Endodermal cell (in vitro differentiated cells): ENCODE results near the gene CACNA1S. TPM values are rescaled to one million over a fixed set of nuclear protein-coding genes. Genes with fewer than 3 reads are reported as not detected.

ENCODE experiments used
- DNase-seq: peaks from one replicate; pipeline ENCODE4 v3.0.0-alpha.2; 2017
- H3K27ac ChIP-seq: 2 replicates; pipeline ENCODE4 v1.5.1; 2013; ENCODE audit warnings: mild to moderate bottlenecking, low read depth, low read length, moderate library complexity
- H3K27me3 ChIP-seq: 2 replicates; pipeline ENCODE4 v1.6.1; 2013; ENCODE audit warnings: mild to moderate bottlenecking, low read length, moderate library complexity; ENCODE audit not compliant: insufficient read depth, control insufficient read depth, poor library complexity, severe bottlenecking
- H3K36me3 ChIP-seq: 2 replicates; pipeline ENCODE4 v1.7.0; 2013; ENCODE audit warnings: mild to moderate bottlenecking, low read length, moderate library complexity; ENCODE audit not compliant: control insufficient read depth, insufficient read depth
- H3K4me1 ChIP-seq: one replicate; pipeline ENCODE4 v1.7.0; 2013; ENCODE audit warnings: low read length; ENCODE audit not compliant: control insufficient read depth, insufficient read depth
- H3K4me3 ChIP-seq: 2 replicates; pipeline ENCODE4 v1.5.1; 2013; ENCODE audit warnings: mild to moderate bottlenecking, low read length, moderate library complexity
- H3K9ac ChIP-seq: 2 replicates; pipeline ENCODE4 v1.6.1; 2013; ENCODE audit warnings: mild to moderate bottlenecking, low read length, moderate library complexity; ENCODE audit not compliant: poor library complexity, severe bottlenecking; ENCODE audit errors: extremely low read depth
- H3K9me3 ChIP-seq: 2 replicates; pipeline ENCODE4 v1.6.1; 2013; ENCODE audit warnings: mild to moderate bottlenecking, low read length, moderate library complexity; ENCODE audit not compliant: control insufficient read depth
- H3K27ac Mint-ChIP-seq: 2 replicates; pipeline ENCODE4 v1.8.0; 2020; ENCODE audit warnings: mixed read lengths
- H3K27me3 Mint-ChIP-seq: 2 replicates; pipeline ENCODE4 v1.8.0; 2021; ENCODE audit warnings: mild to moderate bottlenecking, mixed read lengths; ENCODE audit not compliant: insufficient read depth
- H3K36me3 Mint-ChIP-seq: 2 replicates; pipeline ENCODE4 v1.8.0; 2020; ENCODE audit warnings: low read depth, mixed read lengths
- H3K4me1 Mint-ChIP-seq: 2 replicates; pipeline ENCODE4 v1.8.0; 2020; ENCODE audit warnings: mixed read lengths
- H3K4me3 Mint-ChIP-seq: 2 replicates; pipeline ENCODE4 v1.8.0; 2020; ENCODE audit warnings: mild to moderate bottlenecking, moderate library complexity, mixed read lengths
- H3K9me3 Mint-ChIP-seq: 2 replicates; pipeline ENCODE4 v1.8.0; 2020; ENCODE audit warnings: mild to moderate bottlenecking, mixed read lengths
- CTCF ChIP-seq: fragments of 200-600 bp; sonication (generic); conservative IDR thresholded peaks from 2 replicates; pipeline ENCODE4 v1.5.0; 2021; ENCODE audit warnings: antibody characterized with exemption, mild to moderate bottlenecking
- WGBS, 2 experiments: methylation state at CpG; one replicate each; pipeline versions ENCODE4 v1.1.5 to v1.1.7; 2013; ENCODE audit warnings: missing lambda C conversion rate in 2 of 2, mixed read lengths in 1 of 2; ENCODE audit not compliant: insufficient coverage in 1 of 2, insufficient read length in 1 of 2; 5-methylcytosine and 5-hydroxymethylcytosine counted together
- total RNA-seq, 2 donors: library from RNA; stranded (reverse); fragmentation: NEBNext Ultra II Directional in 1 of 2; extraction: Animal tissue kit (Norgen Biotek cat#: 25700) in 1 of 2; gene quantifications; 2 replicates in 1 of 2; 3 replicates in 1 of 2; pipeline ENCODE4 v1.2.1, GENCODE V29; 2021

CACNA1S gene
- total RNA-seq, 2 donors from 2014 or later: 0.11 to 0.13 TPM

GRCh38 chr1:201144701-201145100, 32.5 kb upstream of the CACNA1S start:
- Histone ChIP-seq H3K9me3 (no peaks in the 10 kb centered on the region), H3K36me3 (peaks cover 98% of the 10 kb centered on the region), H3K27me3 (no peaks in the 10 kb centered on the region), H3K4me1 (no peaks in the 10 kb centered on the region), H3K27ac (no peak overlapping the region), H3K9ac (no peak overlapping the region), H3K4me3 (no peak overlapping the region)
- peaks cover 9% of the 10 kb centered on the region for H3K4me1 Mint-ChIP-seq
- H3K36me3 Mint-ChIP-seq: peaks cover 92% of the 10 kb centered on the region
- WGBS, 2 experiments: 75% methylated on average over 4 to 5 of the region's 5 CpGs
- no peak overlapping the region for H3K4me3 Mint-ChIP-seq
- H3K9me3 Mint-ChIP-seq: no peaks in the 10 kb centered on the region
- no peaks in the 10 kb centered on the region for H3K27me3 Mint-ChIP-seq
- H3K27ac Mint-ChIP-seq: peak overlapping the region; percentile 67
- DNase-seq: no peak
- no peak for TF ChIP-seq CTCF

GRCh38 chr1:201143726-201144635, 31.8 kb upstream of the CACNA1S start:
- no peak overlapping the region for H3K9ac ChIP-seq
- H3K36me3 Mint-ChIP-seq: peaks cover 91% of the 10 kb centered on the region
- 92 to 97% methylated on average over 9 to 18 of the region's 18 CpGs for WGBS, 2 experiments
- H3K4me3 ChIP-seq: no peak overlapping the region
- H3K36me3 ChIP-seq: peaks cover 95% of the 10 kb centered on the region
- H3K4me3 Mint-ChIP-seq: no peak overlapping the region
- no peak overlapping the region for H3K27ac ChIP-seq
- no peaks in the 10 kb centered on the region for H3K27me3 Mint-ChIP-seq
- DNase-seq: no peak
- H3K4me1 ChIP-seq: no peaks in the 10 kb centered on the region
- no peak for TF ChIP-seq CTCF
- H3K27me3 ChIP-seq: no peaks in the 10 kb centered on the region
- no peaks in the 10 kb centered on the region for H3K9me3 Mint-ChIP-seq
- H3K9me3 ChIP-seq: no peaks in the 10 kb centered on the region
- peak overlapping the region; percentile 67 for H3K27ac Mint-ChIP-seq
- peaks cover 9% of the 10 kb centered on the region for H3K4me1 Mint-ChIP-seq

GRCh38 chr1:201142849-201143725, 30.9 kb upstream of the CACNA1S start:
- no peak for TF ChIP-seq CTCF
- peaks cover 9% of the 10 kb centered on the region for H3K4me1 Mint-ChIP-seq
- Histone ChIP-seq H3K4me3 (no peak overlapping the region), H3K27me3 (no peaks in the 10 kb centered on the region), H3K27ac (no peak overlapping the region), H3K9me3 (no peaks in the 10 kb centered on the region), H3K9ac (no peak overlapping the region), H3K4me1 (no peaks in the 10 kb centered on the region), H3K36me3 (peaks cover 94% of the 10 kb centered on the region)
- DNase-seq: no peak
- WGBS, 2 experiments: 96 to 99% methylated on average over 12 to 16 of the region's 16 CpGs
- H3K9me3 Mint-ChIP-seq: no peaks in the 10 kb centered on the region
- H3K27me3 Mint-ChIP-seq: no peaks in the 10 kb centered on the region
- H3K36me3 Mint-ChIP-seq: peaks cover 86% of the 10 kb centered on the region
- H3K4me3 Mint-ChIP-seq: no peak overlapping the region
- peak overlapping the region; percentile 67 for H3K27ac Mint-ChIP-seq
